Activated gamma-delta T cell (primary cell): ENCODE data around the gene CD209.
"Not testable (repeated sequence)": the region's sequence is repeated elsewhere in the genome, so short reads cannot be mapped to it uniquely, and the experiment has no call there.

Source experiments
- DNase-seq: peaks from one replicate; lab custom pipeline; 2025; lab: John Stamatoyannopoulos, UW
- total RNA-seq, 2 donors: gene quantifications; one replicate each; lab custom pipeline; 2026; lab: John Stamatoyannopoulos, UW

The CD209 gene
- total RNA-seq, result 0 to 0.04 reads per million in 2 donors

GRCh38 chr19:7746903-7747884, at the start of gene CD209:
Gene CD209, minus strand, starts transcription at chr19:7747534. Its CDS starts 23 bp downstream, at chr19:7747511.
- no peak for DNase-seq

- no peak for DNase-seq
Observed at GRCh38 chr19:7795555-7796161, 48.3 kb upstream of the CD209 start.

GRCh38 chr19:7793493-7793892, 46.2 kb upstream of the CD209 start:
- DNase-seq, result no peak

- DNase-seq, result not testable (repeated sequence)
Observed at GRCh38 chr19:7792701-7793100, 45.4 kb upstream of the CD209 start.

GRCh38 chr19:7792281-7792680, 44.9 kb upstream of the CD209 start:
- no peak for DNase-seq

GRCh38 chr19:7790416-7790815, 43.1 kb upstream of the CD209 start:
- DNase-seq, result no peak

GRCh38 chr19:7789447-7789846, 42.1 kb upstream of the CD209 start:
- no peak for DNase-seq

GRCh38 chr19:7788933-7789323, 41.6 kb upstream of the CD209 start:
- DNase-seq, result no peak

- no peak for DNase-seq
Observed at GRCh38 chr19:7788178-7788932, 41.0 kb upstream of the CD209 start.

- DNase-seq, result no peak
Observed at GRCh38 chr19:7787602-7788177, 40.4 kb upstream of the CD209 start.

- DNase-seq, result no peak
Observed at GRCh38 chr19:7787141-7787540, 39.8 kb upstream of the CD209 start.

- DNase-seq, result no peak
Observed at GRCh38 chr19:7784856-7785255, 37.5 kb upstream of the CD209 start.

GRCh38 chr19:7783991-7784423, 36.7 kb upstream of the CD209 start:
- DNase-seq, result no peak

GRCh38 chr19:7781157-7781556, 33.8 kb upstream of the CD209 start:
- no peak for DNase-seq

GRCh38 chr19:7779631-7780486, 32.5 kb upstream of the CD209 start:
- DNase-seq, result no peak

GRCh38 chr19:7778081-7778480, 30.7 kb upstream of the CD209 start:
- no peak for DNase-seq

- no peak for DNase-seq
Observed at GRCh38 chr19:7775761-7776160, 28.4 kb upstream of the CD209 start.

GRCh38 chr19:7773841-7774240, 26.5 kb upstream of the CD209 start:
- DNase-seq, result no peak

- no peak for DNase-seq
Observed at GRCh38 chr19:7772752-7773291, 25.5 kb upstream of the CD209 start.

GRCh38 chr19:7771072-7771471, 23.7 kb upstream of the CD209 start:
- DNase-seq, result no peak

- DNase-seq, result no peak
Observed at GRCh38 chr19:7769171-7769570, 21.8 kb upstream of the CD209 start.
